NCI-H748 (cell line): ENCODE measurements around the gene PFDN1.
"Not testable (repeated sequence)": the region's sequence is repeated elsewhere in the genome, so short reads cannot be mapped to it uniquely, and the experiment has no call there.

Source experiments
- DNase-seq: peaks from one replicate; lab custom pipeline; 2025; ENCODE audit not compliant: unreplicated experiment; lab: John Stamatoyannopoulos, UW

Gene PFDN1

DNA sequence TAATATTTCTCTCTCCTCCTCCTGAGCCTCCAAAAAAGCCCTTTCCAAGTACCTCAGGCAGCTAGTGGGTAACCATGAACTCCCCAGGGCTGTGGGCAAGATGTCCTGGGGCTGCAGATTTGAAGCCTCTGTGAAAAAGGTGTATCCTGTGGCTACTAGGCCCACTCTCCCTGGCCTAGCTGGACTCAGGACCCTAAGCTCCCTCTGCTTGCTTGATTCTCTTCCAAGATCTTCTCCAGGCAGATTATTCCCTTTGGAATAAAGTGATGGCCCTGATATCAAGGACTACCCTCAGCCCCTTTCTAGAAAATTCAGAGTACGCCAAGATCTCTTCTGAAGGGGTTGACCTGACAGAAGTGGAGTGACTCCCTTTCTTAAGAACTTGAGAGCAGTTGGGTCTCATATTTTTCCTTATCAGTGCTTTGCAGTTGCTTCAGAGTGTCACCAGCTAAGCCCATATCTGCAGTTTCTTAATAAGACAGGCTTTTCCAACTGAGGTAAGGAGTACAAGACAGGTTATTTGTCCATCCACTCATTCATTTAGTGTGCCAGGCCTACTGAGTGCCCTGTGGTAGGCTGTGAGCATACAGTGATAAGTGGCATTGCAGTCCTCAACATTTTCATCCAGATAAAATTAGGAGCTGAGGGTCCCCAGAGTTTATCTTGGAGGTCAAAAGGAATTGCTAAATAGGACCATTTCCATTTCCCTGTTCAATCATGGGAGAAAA is 85.4 kb downstream of the PFDN1 start:
- DNase-seq = no peak

DNA sequence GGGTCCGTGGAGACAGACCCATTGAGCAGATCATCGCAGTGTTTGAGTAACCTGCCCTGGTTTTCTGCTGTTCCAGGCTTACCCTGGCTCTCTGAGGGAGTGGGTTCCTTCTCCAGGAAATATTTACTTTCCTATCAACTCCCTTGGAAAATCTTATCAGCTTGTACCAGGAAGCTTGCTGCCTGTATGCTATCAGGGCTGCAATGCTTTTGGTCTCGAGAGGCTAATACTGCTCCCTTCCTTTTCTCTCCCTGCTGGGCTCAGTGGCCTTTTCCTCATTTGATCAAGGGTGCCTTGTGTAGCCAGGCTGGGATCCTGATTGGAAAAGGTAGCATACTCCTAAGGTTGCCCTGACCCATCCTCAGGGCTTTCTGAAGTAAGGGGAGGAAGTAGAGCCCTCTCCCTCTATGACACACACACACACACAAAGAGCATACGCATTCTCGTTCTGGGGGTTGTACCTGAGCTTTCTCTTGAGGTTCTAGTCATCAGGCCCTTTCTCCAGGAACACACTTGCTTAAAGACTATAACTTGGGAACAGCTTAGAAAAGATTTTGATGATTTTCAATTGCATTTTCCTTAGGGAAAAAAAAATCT is 86.3 kb downstream of the PFDN1 start:
- DNase-seq = no peak

DNA sequence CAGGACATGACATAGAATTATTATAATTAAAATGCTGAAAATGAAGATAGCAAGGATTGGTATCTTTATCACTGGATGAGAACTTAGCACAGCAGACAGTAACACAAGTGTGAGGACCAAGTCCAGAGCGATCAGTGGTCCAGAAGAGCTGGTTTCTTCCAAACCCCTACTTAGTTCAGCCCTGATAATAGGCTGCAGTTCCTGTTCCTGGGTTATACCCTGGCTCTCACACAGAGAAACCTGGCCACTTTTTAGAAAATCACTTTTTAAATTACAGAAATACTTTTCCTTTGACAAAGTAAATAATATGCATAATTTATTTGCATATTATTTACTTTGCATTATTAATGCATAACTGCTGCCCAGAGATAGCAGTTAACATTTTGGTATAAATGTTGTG is 87.6 kb downstream of the PFDN1 start:
- no peak for DNase-seq

DNA sequence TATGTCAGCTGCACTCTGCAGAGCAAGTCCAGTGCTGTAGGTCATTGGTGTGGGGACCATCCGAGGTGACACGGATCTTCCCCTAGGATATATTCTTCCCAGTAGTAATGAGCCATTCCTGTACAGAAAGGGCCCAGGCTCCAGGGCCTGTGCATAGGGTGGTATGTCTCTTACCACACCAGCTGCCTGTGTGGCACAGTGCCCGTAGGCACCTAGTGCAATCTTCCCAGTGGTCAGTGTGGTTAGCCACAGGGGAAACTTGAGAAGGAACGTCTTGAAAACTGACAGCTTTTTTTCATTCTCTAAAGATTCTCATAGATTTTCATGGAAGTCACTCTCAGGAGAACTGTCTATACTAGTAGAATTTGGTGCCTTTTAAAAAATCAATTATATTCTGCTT is 88.1 kb downstream of the PFDN1 start:
- no peak for DNase-seq

DNA sequence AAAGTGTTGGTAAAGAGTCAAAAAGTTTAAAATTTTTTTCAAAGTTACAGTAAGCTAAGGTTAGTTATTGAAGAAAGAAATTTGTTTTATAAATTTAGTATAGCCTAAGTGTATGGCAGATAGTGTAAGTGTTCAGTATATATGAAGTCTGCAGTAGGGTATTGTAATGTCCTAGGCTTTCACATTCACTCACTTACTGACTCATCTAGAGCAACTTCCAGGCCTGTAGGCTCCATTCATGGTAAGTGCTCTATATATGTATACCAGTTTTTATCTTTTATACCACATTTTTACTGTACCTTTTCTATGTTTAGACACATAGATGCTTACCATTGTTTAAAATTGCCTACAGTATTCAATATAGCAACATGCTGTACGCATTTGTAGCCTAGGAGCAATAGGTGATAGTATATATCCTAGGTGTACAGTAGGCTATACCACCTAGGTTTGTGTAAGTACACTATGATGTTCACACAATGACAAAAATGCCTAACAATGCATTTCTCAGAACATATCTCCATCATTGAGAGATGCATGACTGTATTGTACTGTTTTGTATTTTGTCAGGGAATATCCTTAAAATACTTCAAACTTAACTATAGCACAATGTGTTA is 89.4 kb downstream of the PFDN1 start:
- no peak for DNase-seq

DNA sequence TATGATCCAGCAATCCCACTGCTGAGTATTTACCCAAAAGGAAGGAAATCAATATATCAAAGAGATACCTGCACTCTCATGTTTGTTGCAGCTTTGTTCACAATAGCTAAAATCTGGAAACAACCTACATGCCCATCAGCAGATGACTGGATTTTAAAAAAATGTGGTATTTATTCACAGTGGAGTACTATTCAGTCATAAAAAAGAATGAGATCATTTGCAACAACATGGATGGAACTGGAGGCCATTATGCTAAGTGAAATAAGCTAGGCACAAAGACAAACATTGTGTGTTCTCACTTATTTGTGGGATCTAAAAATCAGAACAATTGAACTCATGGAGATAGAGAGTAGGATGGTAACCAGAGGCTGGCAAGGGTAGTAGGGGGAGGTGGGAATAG is 94.8 kb downstream of the PFDN1 start:
- DNase-seq = no peak

DNA sequence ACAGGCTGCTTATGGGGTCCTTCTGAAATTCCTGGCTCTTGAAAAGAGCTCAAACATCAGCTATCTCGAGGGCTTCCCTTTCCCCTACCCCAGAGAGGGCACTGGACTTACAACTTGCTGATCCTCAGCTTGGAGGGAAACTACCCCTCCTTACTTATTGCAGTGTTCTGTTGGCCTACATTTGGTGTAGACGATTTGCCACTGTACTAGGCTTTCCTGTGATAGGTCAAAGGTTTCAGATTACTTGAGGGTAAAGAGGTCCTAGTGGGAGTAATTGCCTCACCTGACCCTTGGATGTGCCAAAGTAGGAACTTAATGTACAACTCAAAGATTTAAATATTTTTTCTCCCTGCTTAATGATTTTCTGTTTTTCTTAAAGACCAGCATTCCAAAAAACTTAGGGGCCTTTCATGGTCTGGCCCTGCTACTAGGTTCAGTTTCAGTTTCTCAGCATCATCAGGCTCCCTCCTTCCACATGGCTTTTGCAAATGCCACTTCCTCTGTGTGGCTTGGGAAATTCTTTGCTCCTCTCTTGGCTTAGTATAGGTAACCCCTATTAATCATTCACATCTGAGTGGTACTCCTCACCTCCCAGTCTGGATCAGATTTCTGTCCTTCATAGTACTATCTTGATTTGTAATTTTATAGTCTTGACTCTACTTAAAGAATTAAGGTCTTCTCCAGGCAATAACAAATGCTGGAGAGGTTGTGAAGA is 95.5 kb downstream of the PFDN1 start:
- DNase-seq = no peak

DNA sequence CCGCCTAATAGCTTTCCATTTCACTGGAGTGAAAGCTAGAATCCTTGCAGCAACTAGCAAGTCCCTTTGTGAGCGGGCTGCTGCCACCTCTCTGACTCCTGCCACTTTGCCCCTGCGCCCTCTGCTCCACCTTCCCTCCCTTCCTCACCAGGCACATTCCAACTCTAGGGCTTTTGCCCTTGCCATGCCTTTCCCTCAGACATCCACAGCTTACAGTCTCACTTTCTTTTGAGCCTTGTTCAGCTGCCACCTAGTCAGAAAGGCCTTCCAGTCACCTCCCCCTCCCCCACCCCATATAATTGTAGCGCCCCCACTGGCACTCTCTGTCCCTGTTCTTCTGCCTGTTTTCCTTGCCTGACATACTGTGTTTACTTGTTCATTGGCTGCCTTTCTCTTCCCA is 96.9 kb downstream of the PFDN1 start:
- DNase-seq = no peak

DNA sequence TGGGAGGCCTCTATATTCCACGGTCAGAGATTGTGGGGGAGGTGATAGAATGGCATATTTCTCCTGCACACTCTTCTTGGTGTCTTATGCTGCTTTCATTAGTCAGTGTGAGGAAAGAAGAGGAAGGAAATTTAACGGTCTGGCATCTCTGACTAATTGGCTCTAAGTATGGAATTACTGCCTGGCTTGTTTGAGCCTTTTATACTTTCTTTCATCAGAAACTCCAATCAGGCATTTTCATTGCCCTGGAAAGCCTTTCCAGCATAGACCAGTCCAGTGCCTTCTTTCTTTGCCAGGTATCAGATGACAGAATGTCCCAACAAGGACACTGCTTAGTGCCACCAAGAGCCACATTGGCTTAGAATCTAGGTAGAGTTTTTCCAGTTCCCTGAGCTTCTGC is 97.7 kb downstream of the PFDN1 start:
- no peak for DNase-seq

DNA sequence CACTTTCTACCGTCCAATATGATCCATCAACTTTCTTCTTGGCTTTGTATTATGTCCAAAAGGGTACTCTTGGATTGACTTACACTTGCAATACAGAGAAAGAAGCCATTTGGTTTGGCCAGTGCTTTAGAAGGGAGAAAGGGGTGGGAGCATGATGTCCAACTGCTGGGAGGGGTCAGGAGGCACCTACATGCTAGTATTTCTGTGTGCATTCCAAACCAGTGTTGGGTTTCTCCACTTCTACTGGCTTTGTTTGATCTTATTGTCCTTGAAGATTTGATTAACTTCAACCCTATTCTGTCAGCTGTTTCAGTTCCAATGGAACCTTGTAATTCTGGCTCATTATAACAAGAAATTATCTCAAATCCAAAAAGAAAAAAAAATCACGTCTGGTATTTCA is 100.3 kb downstream of the PFDN1 start:
- no peak for DNase-seq

DNA sequence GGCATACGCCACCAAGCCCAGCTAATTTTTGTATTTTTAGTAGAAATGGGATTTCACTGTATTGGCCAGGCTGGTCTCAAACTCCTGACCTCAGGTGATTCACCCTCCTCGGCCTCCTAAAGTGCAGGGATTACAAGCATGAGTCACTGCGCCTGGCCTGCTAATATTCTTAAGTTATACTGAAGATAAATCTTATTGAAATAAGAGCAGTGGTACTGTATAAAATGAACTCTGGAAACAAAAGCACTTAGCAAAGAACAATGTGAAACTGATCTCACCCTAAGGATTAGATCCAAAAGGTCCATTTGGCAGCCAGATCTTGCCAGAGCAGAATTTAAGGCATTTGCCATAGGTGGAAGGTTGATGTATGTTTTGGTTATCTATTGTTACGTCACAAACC is 100.8 kb downstream of the PFDN1 start:
- DNase-seq = no peak

DNA sequence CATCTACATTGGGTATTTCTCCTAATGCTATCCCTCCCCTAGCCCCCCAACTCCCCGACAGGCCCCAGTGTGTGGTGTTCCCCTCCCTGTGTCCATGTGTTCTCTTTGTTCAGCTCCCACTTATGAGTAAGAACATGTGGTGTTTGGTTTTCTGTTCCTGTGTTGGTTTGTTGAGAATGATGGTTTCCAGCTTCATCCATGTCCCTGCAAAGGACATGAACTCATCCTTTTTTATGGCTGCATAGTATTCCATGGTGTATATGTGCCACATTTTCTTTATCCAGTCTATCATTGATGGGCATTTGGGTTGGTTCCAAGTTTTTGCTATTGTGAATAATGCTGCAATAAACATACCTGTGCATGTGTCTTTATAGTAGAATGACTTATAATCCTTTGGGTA is 104.0 kb downstream of the PFDN1 start:
- DNase-seq = not testable (repeated sequence)

DNA sequence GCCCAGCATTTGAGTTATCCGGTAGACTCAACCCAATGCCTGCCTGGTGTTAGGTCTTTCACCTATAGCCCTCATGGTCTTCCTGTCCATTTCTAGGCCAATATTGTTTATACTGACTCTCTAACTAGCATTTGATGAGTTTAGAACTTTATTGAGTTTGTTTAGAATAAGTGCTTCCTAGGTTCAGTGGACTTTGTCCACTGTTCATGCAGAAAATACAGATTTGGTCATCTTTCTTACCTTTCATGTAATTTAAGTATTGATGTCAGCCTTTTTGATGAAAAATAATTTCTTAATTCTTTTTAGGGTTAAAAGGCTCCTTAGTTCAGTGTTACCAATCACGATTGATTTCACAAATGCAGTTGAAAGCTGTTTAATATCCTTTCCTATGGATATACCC is 105.9 kb downstream of the PFDN1 start:
- no peak for DNase-seq

DNA sequence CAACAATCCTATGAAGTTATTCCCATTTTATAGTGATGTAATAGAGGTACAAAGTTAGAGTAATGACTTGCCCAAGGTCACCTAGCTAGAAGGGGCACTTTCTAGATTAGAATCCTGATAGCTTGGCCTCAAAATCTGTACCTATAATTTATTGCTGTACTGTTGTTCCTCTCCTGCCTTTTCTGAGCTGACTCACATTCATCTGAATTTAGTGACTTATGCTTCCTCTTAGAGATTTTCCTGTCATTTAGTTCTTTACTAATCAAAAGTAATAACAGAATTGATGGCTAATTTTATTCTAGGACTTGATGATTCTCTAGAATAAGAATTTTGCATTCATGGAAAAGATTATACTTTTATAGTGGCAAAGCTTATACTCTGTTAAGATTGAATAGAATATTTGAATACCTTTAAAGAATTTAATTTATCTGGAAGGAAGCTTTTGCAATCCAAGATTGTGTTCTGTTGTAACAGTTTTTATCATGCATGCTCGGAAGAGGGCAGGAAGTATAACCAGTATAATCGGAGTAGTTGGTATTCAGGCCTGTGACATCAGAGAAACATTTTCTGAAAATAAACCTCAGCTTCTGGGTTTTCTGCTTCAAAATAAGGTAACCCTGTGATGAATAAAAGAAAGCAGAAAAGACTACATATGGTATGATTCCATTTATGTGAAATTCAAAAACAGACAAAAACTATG is 106.6 kb downstream of the PFDN1 start:
- no peak for DNase-seq
